ENCODE data around the gene KRT72. TPM values are rescaled to one million over a fixed set of nuclear protein-coding genes. Genes with fewer than 3 reads are reported as not detected.

The KRT72 gene
- total and polyA plus RNA-seq, 2 experiments from 2014 or later: not detected

- Histone ChIP-seq H3F3A (replicated peaks; ENCODE audit: low read depth) (no peaks in the 10 kb centered on the region), H3K4me1 (ENCODE audit: insufficient read depth) (no peaks in the 10 kb centered on the region), H3K9me2 (ENCODE audit: insufficient read depth) (no peaks in the 10 kb centered on the region), H3K79me2 (replicated peaks; ENCODE audit: insufficient read depth) (no peaks in the 10 kb centered on the region), H3K36me3 (ENCODE audit: insufficient read depth) (no peaks in the 10 kb centered on the region), H3K4me3 (no peak overlapping the region), H3K27me3 (ENCODE audit: insufficient read depth) (peaks cover 24% of the 10 kb centered on the region), H3K4me2 (no peak overlapping the region), H3K27ac (ENCODE audit: low read depth) (no peak overlapping the region), H4K20me1 (replicated peaks; ENCODE audit: insufficient read depth) (no peaks in the 10 kb centered on the region), H2AFZ (no peak overlapping the region)
- Mint-ChIP-seq H3K27ac (no peak overlapping the region), H3K9me3 (no peaks in the 10 kb centered on the region; the same call in 2 of the 3 replicates), H3K36me3 (ENCODE audit: low read depth) (no peaks in the 10 kb centered on the region), H3K4me3 (no peak overlapping the region), H3K4me1 (no peaks in the 10 kb centered on the region), H3K27me3 (ENCODE audit: insufficient read depth, low read depth, poor library complexity) (peaks cover 12% of the 10 kb centered on the region)
- DNase-seq (ENCODE audit: low spot score): no peak
- ATAC-seq: no peak
- TF ChIP-seq ZNF114 (CRISPR knock-in tag; IDR thresholded peaks at IDR 0.05) (no peak), CREB1 (CRISPR knock-in tag; IDR thresholded peaks at IDR 0.05; ENCODE audit: low read depth) (no peak), POLR2AphosphoS5 (IDR thresholded peaks at IDR 0.05; ENCODE audit: low read depth) (no peak), STAT1 (IDR thresholded peaks at IDR 0.05; ENCODE audit: unreplicated experiment) (no peak)
Observed at GRCh38 chr12:52600071-52600470, 1.2 kb downstream of the KRT72 start.

- H3K27me3 ChIP-seq (ENCODE audit: insufficient read depth): peaks cover 24% of the 10 kb centered on the region
- H3K36me3 Mint-ChIP-seq (ENCODE audit: low read depth): no peaks in the 10 kb centered on the region
- no peaks in the 10 kb centered on the region for H3K36me3 ChIP-seq (ENCODE audit: insufficient read depth)
- H3K4me1 ChIP-seq (ENCODE audit: insufficient read depth): no peaks in the 10 kb centered on the region
- no peak overlapping the region for H2AFZ ChIP-seq
- H3K27ac ChIP-seq (ENCODE audit: low read depth): no peak overlapping the region
- H3K4me3 Mint-ChIP-seq: no peak overlapping the region
- H3K27ac Mint-ChIP-seq: no peak overlapping the region
- no peaks in the 10 kb centered on the region; the same call in 2 of the 3 replicates for H3K9me3 Mint-ChIP-seq
- no peak overlapping the region for H3K4me3 ChIP-seq
- no peaks in the 10 kb centered on the region for H4K20me1 ChIP-seq (replicated peaks; ENCODE audit: insufficient read depth)
- no peaks in the 10 kb centered on the region for H3K79me2 ChIP-seq (replicated peaks; ENCODE audit: insufficient read depth)
- no peak for DNase-seq (ENCODE audit: low spot score)
- no peaks in the 10 kb centered on the region for H3K4me1 Mint-ChIP-seq
- no peaks in the 10 kb centered on the region for H3K9me2 ChIP-seq (ENCODE audit: insufficient read depth)
- H3K4me2 ChIP-seq: no peak overlapping the region
- ATAC-seq: no peak
- H3F3A ChIP-seq (replicated peaks; ENCODE audit: low read depth): no peaks in the 10 kb centered on the region
- H3K27me3 Mint-ChIP-seq (ENCODE audit: insufficient read depth, low read depth, poor library complexity): peaks cover 12% of the 10 kb centered on the region
- no peak for TF ChIP-seq CREB1 (CRISPR knock-in tag; IDR thresholded peaks at IDR 0.05; ENCODE audit: low read depth)
- TF ChIP-seq EZH2 (IDR thresholded peaks at IDR 0.05; ENCODE audit: low read depth, unreplicated experiment): no peak
- TF ChIP-seq ZNF114 (CRISPR knock-in tag; IDR thresholded peaks at IDR 0.05): no peak
- TF ChIP-seq POLR2AphosphoS5 (IDR thresholded peaks at IDR 0.05; ENCODE audit: low read depth): no peak
- TF ChIP-seq, protein P1, sequence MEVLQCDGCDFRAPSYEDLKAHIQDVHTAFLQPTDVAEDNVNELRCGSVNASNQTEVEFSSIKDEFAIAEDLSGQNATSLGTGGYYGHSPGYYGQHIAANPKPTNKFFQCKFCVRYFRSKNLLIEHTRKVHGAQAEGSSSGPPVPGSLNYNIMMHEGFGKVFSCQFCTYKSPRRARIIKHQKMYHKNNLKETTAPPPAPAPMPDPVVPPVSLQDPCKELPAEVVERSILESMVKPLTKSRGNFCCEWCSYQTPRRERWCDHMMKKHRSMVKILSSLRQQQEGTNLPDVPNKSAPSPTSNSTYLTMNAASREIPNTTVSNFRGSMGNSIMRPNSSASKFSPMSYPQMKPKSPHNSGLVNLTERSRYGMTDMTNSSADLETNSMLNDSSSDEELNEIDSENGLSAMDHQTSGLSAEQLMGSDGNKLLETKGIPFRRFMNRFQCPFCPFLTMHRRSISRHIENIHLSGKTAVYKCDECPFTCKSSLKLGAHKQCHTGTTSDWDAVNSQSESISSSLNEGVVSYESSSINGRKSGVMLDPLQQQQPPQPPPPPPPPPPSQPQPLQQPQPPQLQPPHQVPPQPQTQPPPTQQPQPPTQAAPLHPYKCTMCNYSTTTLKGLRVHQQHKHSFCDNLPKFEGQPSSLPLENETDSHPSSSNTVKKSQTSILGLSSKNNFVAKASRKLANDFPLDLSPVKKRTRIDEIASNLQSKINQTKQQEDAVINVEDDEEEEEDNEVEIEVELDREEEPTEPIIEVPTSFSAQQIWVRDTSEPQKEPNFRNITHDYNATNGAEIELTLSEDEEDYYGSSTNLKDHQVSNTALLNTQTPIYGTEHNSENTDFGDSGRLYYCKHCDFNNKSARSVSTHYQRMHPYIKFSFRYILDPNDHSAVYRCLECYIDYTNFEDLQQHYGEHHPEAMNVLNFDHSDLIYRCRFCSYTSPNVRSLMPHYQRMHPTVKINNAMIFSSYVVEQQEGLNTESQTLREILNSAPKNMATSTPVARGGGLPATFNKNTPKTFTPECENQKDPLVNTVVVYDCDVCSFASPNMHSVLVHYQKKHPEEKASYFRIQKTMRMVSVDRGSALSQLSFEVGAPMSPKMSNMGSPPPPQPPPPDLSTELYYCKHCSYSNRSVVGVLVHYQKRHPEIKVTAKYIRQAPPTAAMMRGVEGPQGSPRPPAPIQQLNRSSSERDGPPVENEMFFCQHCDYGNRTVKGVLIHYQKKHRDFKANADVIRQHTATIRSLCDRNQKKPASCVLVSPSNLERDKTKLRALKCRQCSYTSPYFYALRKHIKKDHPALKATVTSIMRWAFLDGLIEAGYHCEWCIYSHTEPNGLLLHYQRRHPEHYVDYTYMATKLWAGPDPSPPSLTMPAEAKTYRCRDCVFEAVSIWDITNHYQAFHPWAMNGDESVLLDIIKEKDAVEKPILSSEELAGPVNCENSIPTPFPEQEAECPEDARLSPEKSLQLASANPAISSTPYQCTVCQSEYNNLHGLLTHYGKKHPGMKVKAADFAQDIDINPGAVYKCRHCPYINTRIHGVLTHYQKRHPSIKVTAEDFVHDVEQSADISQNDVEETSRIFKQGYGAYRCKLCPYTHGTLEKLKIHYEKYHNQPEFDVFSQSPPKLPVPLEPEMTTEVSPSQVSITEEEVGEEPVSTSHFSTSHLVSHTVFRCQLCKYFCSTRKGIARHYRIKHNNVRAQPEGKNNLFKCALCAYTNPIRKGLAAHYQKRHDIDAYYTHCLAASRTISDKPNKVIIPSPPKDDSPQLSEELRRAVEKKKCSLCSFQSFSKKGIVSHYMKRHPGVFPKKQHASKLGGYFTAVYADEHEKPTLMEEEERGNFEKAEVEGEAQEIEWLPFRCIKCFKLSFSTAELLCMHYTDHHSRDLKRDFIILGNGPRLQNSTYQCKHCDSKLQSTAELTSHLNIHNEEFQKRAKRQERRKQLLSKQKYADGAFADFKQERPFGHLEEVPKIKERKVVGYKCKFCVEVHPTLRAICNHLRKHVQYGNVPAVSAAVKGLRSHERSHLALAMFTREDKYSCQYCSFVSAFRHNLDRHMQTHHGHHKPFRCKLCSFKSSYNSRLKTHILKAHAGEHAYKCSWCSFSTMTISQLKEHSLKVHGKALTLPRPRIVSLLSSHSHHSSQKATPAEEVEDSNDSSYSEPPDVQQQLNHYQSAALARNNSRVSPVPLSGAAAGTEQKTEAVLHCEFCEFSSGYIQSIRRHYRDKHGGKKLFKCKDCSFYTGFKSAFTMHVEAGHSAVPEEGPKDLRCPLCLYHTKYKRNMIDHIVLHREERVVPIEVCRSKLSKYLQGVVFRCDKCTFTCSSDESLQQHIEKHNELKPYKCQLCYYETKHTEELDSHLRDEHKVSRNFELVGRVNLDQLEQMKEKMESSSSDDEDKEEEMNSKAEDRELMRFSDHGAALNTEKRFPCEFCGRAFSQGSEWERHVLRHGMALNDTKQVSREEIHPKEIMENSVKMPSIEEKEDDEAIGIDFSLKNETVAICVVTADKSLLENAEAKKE (CRISPR knock-in tag; IDR thresholded peaks at IDR 0.05): no peak
- TF ChIP-seq REST (IDR thresholded peaks at IDR 0.05; ENCODE audit: unreplicated experiment): no peak
- TF ChIP-seq ETS1 (IDR thresholded peaks at IDR 0.05): no peak
- no peak for TF ChIP-seq EZH2phosphoT487 (IDR thresholded peaks at IDR 0.05; ENCODE audit: unreplicated experiment)
- no peak for TF ChIP-seq ZNF331 (CRISPR knock-in tag; IDR thresholded peaks at IDR 0.05; ENCODE audit: low read depth)
Observed at GRCh38 chr12:52598966-52599365, 2.3 kb downstream of the KRT72 start.

Measured in GM23338 (cell line).